OCI-LY3 (cell line): Measurements from ENCODE around the gene TPBGL.

ENCODE experiments used
- H2AFZ ChIP-seq: fragments of 200-600, 300-600 bp; shearing (Covaris generic); 2 replicates; pipeline ENCODE4 v1.6.0; 2014; ENCODE audit warnings: antibody characterized with exemption, low read depth, low read length
- H3K27ac ChIP-seq: fragments of 200-600, 300-600 bp; sonication (generic); 2 replicates; pipeline ENCODE4 v1.5.1; 2014; ENCODE audit warnings: mild to moderate bottlenecking, low read length, moderate library complexity, mixed read lengths
- H3K27me3 ChIP-seq: fragments of 200-600, 300-600 bp; sonication (generic); 2 replicates; pipeline ENCODE4 v1.6.1; 2014; ENCODE audit warnings: low read depth, low read length, mixed read lengths
- H3K36me3 ChIP-seq: fragments of 200-600, 300-600 bp; sonication (generic); replicated peaks from 2 replicates; pipeline ENCODE3; 2014; ENCODE audit warnings: low read depth, low read length, mixed read lengths
- H3K4me1 ChIP-seq: fragments of 300-600, 200-600 bp; sonication (generic); 2 replicates; pipeline ENCODE4 v1.6.1; 2014; ENCODE audit warnings: low read length, mixed read lengths
- H3K4me2 ChIP-seq: fragments of 200-600, 300-600 bp; sonication (generic); 2 replicates; pipeline ENCODE4 v1.6.1; 2014; ENCODE audit warnings: low read length, mixed read lengths
- H3K4me3 ChIP-seq: fragments of 300-600, 200-600 bp; sonication (generic); 2 replicates; pipeline ENCODE4 v1.5.1; 2014; ENCODE audit warnings: antibody characterized with exemption, mild to moderate bottlenecking, low read length, moderate library complexity
- H3K79me2 ChIP-seq: fragments of 300-600, 200-600 bp; shearing (Covaris generic); 2 replicates; pipeline ENCODE4 v1.6.1; 2014; ENCODE audit warnings: mild to moderate bottlenecking, low read length, mixed read lengths
- H3K9ac ChIP-seq: fragments of 300-600, 200-600 bp; shearing (Covaris generic); 2 replicates; pipeline ENCODE4 v1.6.0; 2014; ENCODE audit warnings: mild to moderate bottlenecking, low read length, moderate library complexity
- H3K9me3 ChIP-seq: fragments of 200-600, 300-600 bp; shearing (Covaris generic); 2 replicates; pipeline ENCODE4 v1.6.1; 2014; ENCODE audit warnings: low read length, mixed read lengths; ENCODE audit not compliant: insufficient read depth
- H4K20me1 ChIP-seq: fragments of 200-600, 300-600 bp; sonication (generic); 2 replicates; pipeline ENCODE4 v1.6.1; 2016; ENCODE audit warnings: low read length, mixed read lengths; ENCODE audit not compliant: insufficient read depth
- EZH2phosphoT487 ChIP-seq: fragments of 200-600 bp; shearing (Covaris generic); IDR thresholded peaks from 2 replicates; pipeline ENCODE4 v1.6.1; 2018; ENCODE audit warnings: antibody characterized with exemption, mixed run types, low read depth
- TF ChIP-seq, protein P1 (sequence below): fragments of 200-600, 300-600 bp; sonication (generic); IDR thresholded peaks from 2 replicates; pipeline ENCODE4 v1.5.1; 2014; ENCODE audit warnings: antibody characterized with exemption, low read length, low read depth

TPBGL gene, protein sequence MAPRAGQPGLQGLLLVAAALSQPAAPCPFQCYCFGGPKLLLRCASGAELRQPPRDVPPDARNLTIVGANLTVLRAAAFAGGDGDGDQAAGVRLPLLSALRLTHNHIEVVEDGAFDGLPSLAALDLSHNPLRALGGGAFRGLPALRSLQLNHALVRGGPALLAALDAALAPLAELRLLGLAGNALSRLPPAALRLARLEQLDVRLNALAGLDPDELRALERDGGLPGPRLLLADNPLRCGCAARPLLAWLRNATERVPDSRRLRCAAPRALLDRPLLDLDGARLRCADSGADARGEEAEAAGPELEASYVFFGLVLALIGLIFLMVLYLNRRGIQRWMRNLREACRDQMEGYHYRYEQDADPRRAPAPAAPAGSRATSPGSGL

DNA sequence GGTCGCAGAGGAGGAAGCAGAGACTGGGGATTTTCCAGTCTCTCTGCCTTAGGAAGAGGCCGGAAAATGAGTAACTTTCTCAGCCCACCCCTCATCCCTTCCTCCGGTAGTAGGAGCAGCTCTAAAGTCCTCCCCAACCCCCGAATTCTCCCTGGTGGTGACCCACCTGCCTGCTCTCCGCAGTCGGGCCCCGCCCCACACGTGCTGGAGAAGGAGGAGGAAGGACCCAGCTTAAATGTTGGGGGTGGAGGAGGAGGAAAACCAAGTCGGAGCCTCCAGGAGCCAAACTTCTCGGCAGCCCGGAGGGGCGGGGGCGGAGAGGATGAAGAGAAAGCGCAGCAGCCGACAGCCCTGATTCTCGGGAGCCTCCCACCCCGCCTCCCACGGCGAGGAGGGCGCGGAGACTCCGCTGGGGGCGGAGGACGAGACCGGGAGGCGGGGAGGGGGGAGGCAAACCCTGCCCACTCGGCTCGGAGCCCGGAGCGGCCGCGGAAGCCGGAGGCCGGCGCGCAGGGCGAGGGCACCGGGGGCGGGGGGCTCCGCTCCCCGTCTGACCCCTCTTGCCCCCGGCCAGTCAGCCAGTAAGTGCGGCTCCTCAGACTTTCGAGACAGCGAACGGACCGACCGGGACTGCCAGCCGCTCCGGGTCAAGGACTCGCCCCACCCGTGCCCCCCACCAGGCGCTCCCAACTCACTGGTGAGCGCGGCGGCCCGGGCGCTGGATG is at the start of gene TPBGL:
Gene TPBGL (plus strand): TSS at position 464 of the 725 bp plus-strand sequence. CDS start 276 bp downstream, outside the sequence.
- Histone ChIP-seq H2AFZ (no peak within 1 kb of the TSS), H3K36me3 (no peaks in the 10 kb centered on the region), H3K27me3 (no peaks in the 10 kb centered on the region), H3K4me1 (no peaks in the 10 kb centered on the region), H3K4me3 (no peak within 1 kb of the TSS), H4K20me1 (no peaks in the 10 kb centered on the region), H3K27ac (no peak within 1 kb of the TSS), H3K4me2 (no peak within 1 kb of the TSS), H3K79me2 (no peaks in the 10 kb centered on the region), H3K9me3 (no peaks in the 10 kb centered on the region), H3K9ac (no peak within 1 kb of the TSS)
- TF ChIP-seq, protein P1, sequence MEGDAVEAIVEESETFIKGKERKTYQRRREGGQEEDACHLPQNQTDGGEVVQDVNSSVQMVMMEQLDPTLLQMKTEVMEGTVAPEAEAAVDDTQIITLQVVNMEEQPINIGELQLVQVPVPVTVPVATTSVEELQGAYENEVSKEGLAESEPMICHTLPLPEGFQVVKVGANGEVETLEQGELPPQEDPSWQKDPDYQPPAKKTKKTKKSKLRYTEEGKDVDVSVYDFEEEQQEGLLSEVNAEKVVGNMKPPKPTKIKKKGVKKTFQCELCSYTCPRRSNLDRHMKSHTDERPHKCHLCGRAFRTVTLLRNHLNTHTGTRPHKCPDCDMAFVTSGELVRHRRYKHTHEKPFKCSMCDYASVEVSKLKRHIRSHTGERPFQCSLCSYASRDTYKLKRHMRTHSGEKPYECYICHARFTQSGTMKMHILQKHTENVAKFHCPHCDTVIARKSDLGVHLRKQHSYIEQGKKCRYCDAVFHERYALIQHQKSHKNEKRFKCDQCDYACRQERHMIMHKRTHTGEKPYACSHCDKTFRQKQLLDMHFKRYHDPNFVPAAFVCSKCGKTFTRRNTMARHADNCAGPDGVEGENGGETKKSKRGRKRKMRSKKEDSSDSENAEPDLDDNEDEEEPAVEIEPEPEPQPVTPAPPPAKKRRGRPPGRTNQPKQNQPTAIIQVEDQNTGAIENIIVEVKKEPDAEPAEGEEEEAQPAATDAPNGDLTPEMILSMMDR: no peak
- TF ChIP-seq EZH2phosphoT487: no peak

DNA sequence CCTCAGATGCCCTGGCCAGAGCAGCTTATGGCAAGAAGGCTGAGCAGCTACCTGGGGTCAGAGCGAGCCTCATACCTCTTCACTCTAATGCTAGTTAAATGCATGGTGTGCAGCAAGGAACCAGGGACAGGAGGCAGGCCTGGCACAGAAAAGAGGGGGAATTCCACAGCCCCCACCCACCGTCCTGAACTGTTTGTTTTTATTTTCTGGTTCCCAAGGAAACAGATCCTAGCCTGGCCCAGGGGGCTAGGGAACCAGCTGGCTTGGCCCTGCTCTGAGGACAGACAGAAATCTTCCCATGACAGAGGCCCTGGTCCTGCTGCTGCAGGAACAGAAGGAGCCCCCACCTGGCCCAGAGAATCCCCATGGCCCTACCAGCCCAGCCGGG is 49.2 kb upstream of the TPBGL start:
- no peak overlapping the region for H2AFZ ChIP-seq
- TF ChIP-seq EZH2phosphoT487: no peak
- no peaks in the 10 kb centered on the region for H4K20me1 ChIP-seq
- no peaks in the 10 kb centered on the region for H3K4me1 ChIP-seq
- no peaks in the 10 kb centered on the region for H3K79me2 ChIP-seq
- H3K9me3 ChIP-seq: no peaks in the 10 kb centered on the region
- H3K27me3 ChIP-seq: no peaks in the 10 kb centered on the region
- H3K4me2 ChIP-seq: no peak overlapping the region
- no peak overlapping the region for H3K9ac ChIP-seq
- H3K4me3 ChIP-seq: no peak overlapping the region
- H3K27ac ChIP-seq: no peak overlapping the region
- no peaks in the 10 kb centered on the region for H3K36me3 ChIP-seq

GRCh38 chr11:75193271-75193670 is 47.3 kb upstream of the TPBGL start:
- H3K9ac ChIP-seq: no peak overlapping the region
- no peaks in the 10 kb centered on the region for H4K20me1 ChIP-seq
- H3K27ac ChIP-seq: no peak overlapping the region
- H3K9me3 ChIP-seq: no peaks in the 10 kb centered on the region
- H3K4me2 ChIP-seq: no peak overlapping the region
- no peaks in the 10 kb centered on the region for H3K27me3 ChIP-seq
- H2AFZ ChIP-seq: no peak overlapping the region
- no peak for TF ChIP-seq EZH2phosphoT487
- TF ChIP-seq, protein P1: no peak
- H3K36me3 ChIP-seq: no peaks in the 10 kb centered on the region
- no peak overlapping the region for H3K4me3 ChIP-seq
- no peaks in the 10 kb centered on the region for H3K79me2 ChIP-seq
- no peaks in the 10 kb centered on the region for H3K4me1 ChIP-seq

DNA sequence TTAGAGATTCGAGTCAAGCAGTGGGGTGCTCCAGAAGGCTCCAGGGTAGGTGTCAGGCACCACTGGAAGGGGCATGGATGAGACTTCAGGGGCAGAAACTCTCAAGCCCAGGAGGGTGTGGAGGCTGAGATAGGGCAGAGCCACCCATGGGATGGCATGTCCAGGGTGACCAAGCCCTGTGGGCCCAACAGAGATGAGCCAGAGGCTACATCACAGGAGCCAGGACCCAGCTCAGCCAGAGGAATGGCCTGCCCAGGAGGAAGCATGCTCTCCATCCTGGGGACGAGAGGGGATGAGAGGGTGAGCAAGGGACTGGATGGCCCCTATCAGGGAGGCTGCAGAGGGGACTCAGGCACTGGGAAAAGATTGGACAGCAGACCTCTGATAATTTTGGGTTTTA is 46.9 kb upstream of the TPBGL start:
- no peak overlapping the region for H3K27ac ChIP-seq
- H3K4me1 ChIP-seq: no peaks in the 10 kb centered on the region
- TF ChIP-seq, protein P1: no peak
- TF ChIP-seq EZH2phosphoT487: no peak
- no peak overlapping the region for H3K4me2 ChIP-seq
- H3K27me3 ChIP-seq: no peaks in the 10 kb centered on the region
- H3K9me3 ChIP-seq: no peaks in the 10 kb centered on the region
- H4K20me1 ChIP-seq: no peaks in the 10 kb centered on the region
- no peaks in the 10 kb centered on the region for H3K79me2 ChIP-seq
- H3K36me3 ChIP-seq: no peaks in the 10 kb centered on the region
- no peak overlapping the region for H2AFZ ChIP-seq
- H3K4me3 ChIP-seq: no peak overlapping the region
- no peak overlapping the region for H3K9ac ChIP-seq
